Kidney (tissue), 14 donors: ENCODE data around the gene JAZF1. TPM values are rescaled to one million over a fixed set of nuclear protein-coding genes. Genes with fewer than 3 reads are reported as not detected.

Experiments
- DNase-seq, 5 donors: peaks; one replicate each; pipeline ENCODE4 v3.0.0-alpha.2; 2013 to 2020
- FAIRE-seq: peaks from 2 replicates; lab custom pipeline; 2012; peaks lifted over from hg19 to GRCh38; lab: Jason Lieb, UNC
- H3K27ac ChIP-seq, 2 donors: one replicate each; pipeline ENCODE4 v1.7.0; 2013; ENCODE audit warnings: low read depth in 2 of 2, low read length in 2 of 2, inconsistent platforms in 1 of 2
- H3K27me3 ChIP-seq: one replicate; pipeline ENCODE4 v1.7.1; 2013; ENCODE audit warnings: low read length, inconsistent platforms; ENCODE audit not compliant: control insufficient read depth, insufficient read depth
- H3K36me3 ChIP-seq, 3 donors: one replicate each; pipeline versions ENCODE4 v1.7.0 to v1.7.1; 2013; ENCODE audit warnings: low read length in 3 of 3, control low read depth in 1 of 3, inconsistent platforms in 1 of 3; ENCODE audit not compliant: insufficient read depth in 3 of 3, control insufficient read depth in 2 of 3
- H3K4me1 ChIP-seq, 3 donors: one replicate each; pipeline versions ENCODE4 v1.7.0 to v1.7.1; 2013; ENCODE audit warnings: low read length in 3 of 3, inconsistent platforms in 1 of 3, low read depth in 1 of 3; ENCODE audit not compliant: control insufficient read depth in 2 of 3, insufficient read depth in 2 of 3
- H3K4me3 ChIP-seq, 3 donors: one replicate each; pipeline versions ENCODE4 v1.7.0 to v1.8.1; 2013; ENCODE audit warnings: low read length in 3 of 3, control low read depth in 1 of 3, inconsistent platforms in 1 of 3
- H3K9ac ChIP-seq, 3 donors: one replicate each; pipeline versions ENCODE4 v1.7.0 to v1.7.1; 2013; ENCODE audit warnings: low read length in 3 of 3, control low read depth in 1 of 3, inconsistent platforms in 1 of 3
- H3K9me3 ChIP-seq, 3 donors: one replicate each; pipeline versions ENCODE4 v1.7.0 to v1.7.1; 2013; ENCODE audit warnings: low read length in 3 of 3, control low read depth in 1 of 3, inconsistent platforms in 1 of 3; ENCODE audit not compliant: control insufficient read depth in 2 of 3, insufficient read depth in 1 of 3
- intact Hi-C: fragments of 100-400 bp; cut with DNase I; formaldehyde crosslinking; loops from one replicate; pipeline ENCODE4 v1.11.1; 2022
- polyA plus RNA-seq: library from polyadenylated mRNA; stranded (reverse); fragments of 350-450 nt; fragmentation: Illumina TruSeq; extraction: RNeasy Lipid Tissue Mini Kit (QIAGEN cat#74804); gene quantifications from one replicate; pipeline ENCODE4 v1.2.3, GENCODE V29; 2014; ENCODE audit warnings: low read depth, low replicate concordance; ENCODE audit not compliant: insufficient read depth
- total RNA-seq: library from RNA; stranded (reverse); fragmentation: NEBNext Ultra II Directional; extraction: Animal tissue kit (Norgen Biotek cat#: 25700); gene quantifications from one replicate; pipeline ENCODE4 v1.2.1, GENCODE V29; 2021
- TF ChIP-seq, protein P1 (sequence below): IDR thresholded peaks from 3 replicates; pipeline ENCODE4 v1.5.1; 2012; ENCODE audit warnings: mild to moderate bottlenecking, moderate library complexity, borderline replicate concordance; ENCODE audit not compliant: insufficient read depth; ENCODE audit errors: extremely low read depth
- donor health status: control.
- donor health status: control.
- donor health status: control.
- donor health status: control.
- donor health status: control.
- donor health status: DM: yes; HTN: yes; CAD: no.
- donor health status: Normal renal cell carcinoma (clear cell type).

The JAZF1 gene
- total and polyA plus RNA-seq, 2 donors from 2014 or later: 5.7 to 13.1 TPM

DNA sequence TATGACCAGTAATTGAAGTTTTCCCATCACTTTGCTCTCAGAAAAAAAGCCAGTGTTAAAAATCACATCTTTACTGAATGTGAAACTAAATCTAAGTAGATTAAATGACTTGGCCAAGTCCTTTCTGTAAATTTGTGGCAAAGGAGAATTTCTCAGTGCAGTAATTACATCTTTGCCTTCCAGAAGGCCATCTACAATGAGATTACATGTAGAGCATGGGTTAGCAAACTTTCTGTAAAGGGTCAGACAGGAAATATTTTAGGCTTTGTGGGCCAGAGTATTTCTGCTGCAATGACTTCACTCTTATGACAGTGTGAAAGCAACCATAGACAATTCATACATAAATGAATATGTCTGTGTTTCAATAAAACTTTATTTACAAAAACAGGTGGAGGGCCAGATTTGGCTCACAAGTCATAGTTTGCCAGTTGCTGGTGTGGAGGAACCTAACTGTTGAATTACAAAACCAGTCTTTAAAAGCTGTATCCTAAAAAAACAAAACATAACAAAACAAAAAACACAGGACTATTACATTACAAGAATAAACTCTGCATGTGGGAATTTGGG is 249.6 kb downstream of the JAZF1 start:
- no peaks in the 10 kb centered on the region for H3K27me3 ChIP-seq
- no peaks in the 10 kb centered on the region for H3K36me3 ChIP-seq
- H3K4me1 ChIP-seq: no peaks in the 10 kb centered on the region
- no peak for FAIRE-seq
- DNase-seq: no peak
- intact Hi-C loops: no loop called here
- H3K4me3 ChIP-seq: no peak overlapping the region
- TF ChIP-seq, protein P1, sequence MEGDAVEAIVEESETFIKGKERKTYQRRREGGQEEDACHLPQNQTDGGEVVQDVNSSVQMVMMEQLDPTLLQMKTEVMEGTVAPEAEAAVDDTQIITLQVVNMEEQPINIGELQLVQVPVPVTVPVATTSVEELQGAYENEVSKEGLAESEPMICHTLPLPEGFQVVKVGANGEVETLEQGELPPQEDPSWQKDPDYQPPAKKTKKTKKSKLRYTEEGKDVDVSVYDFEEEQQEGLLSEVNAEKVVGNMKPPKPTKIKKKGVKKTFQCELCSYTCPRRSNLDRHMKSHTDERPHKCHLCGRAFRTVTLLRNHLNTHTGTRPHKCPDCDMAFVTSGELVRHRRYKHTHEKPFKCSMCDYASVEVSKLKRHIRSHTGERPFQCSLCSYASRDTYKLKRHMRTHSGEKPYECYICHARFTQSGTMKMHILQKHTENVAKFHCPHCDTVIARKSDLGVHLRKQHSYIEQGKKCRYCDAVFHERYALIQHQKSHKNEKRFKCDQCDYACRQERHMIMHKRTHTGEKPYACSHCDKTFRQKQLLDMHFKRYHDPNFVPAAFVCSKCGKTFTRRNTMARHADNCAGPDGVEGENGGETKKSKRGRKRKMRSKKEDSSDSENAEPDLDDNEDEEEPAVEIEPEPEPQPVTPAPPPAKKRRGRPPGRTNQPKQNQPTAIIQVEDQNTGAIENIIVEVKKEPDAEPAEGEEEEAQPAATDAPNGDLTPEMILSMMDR: no peak
- no peaks in the 10 kb centered on the region for H3K9me3 ChIP-seq
- no peak overlapping the region for H3K9ac ChIP-seq
- H3K27ac ChIP-seq: no peak overlapping the region

DNA sequence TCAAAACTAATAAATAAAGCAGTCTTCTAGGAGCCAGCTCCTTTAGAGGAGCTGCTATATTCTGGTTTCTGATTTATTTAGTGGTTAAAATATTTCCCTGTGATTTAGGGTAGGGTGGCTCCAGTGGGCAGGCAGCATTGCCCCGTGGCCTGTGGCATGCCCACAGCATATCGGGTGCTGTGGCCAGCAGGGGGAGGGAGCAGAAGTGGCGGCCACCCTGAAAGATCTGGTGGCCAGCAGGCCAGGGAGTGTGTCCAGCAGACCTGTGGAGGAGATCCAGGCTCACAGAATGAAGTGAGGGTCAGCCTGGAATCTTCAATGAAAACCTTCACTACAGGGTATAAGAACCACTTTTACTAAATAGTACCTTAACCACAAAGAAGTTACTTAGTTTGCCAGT is 251.5 kb downstream of the JAZF1 start:
- FAIRE-seq (no peak), DNase-seq (no peak)
- Histone ChIP-seq H3K4me1 (no peaks in the 10 kb centered on the region), H3K9me3 (no peaks in the 10 kb centered on the region), H3K9ac (no peak overlapping the region), H3K27me3 (no peaks in the 10 kb centered on the region), H3K36me3 (no peaks in the 10 kb centered on the region), H3K27ac (no peak overlapping the region), H3K4me3 (no peak overlapping the region)
- intact Hi-C loops: no loop called here
- TF ChIP-seq, protein P1: no peak

DNA sequence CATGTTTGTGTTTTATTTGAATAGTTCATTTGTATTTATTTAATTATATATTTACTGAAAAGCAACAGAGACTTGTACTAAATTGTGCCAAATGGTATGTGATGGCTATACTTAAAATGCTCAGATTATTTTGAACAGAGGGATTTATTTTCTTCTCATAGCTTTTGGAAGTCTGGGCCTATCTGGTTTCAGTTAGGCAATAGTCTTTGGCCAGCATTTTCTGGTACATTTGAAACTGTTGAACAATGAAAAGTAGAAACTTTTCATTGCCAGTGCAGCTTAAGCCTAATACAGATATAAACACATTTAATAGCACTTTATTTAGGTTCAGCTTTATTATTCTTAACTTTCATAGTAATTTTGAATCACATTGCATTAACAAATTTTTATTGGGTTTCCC is 252.6 kb downstream of the JAZF1 start:
- H3K4me1 ChIP-seq: no peaks in the 10 kb centered on the region
- no peak overlapping the region for H3K9ac ChIP-seq
- H3K4me3 ChIP-seq: no peak overlapping the region
- H3K27me3 ChIP-seq: no peaks in the 10 kb centered on the region
- TF ChIP-seq, protein P1: no peak
- no peak for DNase-seq
- H3K9me3 ChIP-seq: no peaks in the 10 kb centered on the region
- H3K36me3 ChIP-seq: no peaks in the 10 kb centered on the region
- H3K27ac ChIP-seq: no peak overlapping the region
- FAIRE-seq: no peak
- intact Hi-C loops: no loop called here
